ENCODE data around the gene TAS2R46.

DNA sequence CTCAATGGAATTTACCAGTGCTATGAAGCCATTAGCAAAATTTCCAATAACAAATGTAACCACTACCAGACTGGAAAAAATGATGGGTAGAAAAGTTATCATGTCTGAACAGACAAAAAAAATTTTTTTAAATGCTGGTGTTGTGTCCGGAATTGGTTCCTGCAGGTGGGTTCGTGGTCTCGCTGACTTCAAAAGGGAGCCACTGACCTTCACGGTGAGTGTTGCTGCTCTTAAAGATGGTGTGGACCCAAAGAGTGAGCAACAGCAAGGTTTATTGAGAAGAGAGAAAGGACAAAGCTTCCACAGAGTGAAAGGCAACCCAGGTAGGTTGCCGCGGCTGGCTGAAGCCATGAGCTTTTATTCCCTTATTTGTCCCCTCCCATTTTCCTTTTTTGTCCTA, 30.0 kb upstream of the TAS2R46 start, which contains the start of gene TAS2R43:
- TF ChIP-seq, protein P1, sequence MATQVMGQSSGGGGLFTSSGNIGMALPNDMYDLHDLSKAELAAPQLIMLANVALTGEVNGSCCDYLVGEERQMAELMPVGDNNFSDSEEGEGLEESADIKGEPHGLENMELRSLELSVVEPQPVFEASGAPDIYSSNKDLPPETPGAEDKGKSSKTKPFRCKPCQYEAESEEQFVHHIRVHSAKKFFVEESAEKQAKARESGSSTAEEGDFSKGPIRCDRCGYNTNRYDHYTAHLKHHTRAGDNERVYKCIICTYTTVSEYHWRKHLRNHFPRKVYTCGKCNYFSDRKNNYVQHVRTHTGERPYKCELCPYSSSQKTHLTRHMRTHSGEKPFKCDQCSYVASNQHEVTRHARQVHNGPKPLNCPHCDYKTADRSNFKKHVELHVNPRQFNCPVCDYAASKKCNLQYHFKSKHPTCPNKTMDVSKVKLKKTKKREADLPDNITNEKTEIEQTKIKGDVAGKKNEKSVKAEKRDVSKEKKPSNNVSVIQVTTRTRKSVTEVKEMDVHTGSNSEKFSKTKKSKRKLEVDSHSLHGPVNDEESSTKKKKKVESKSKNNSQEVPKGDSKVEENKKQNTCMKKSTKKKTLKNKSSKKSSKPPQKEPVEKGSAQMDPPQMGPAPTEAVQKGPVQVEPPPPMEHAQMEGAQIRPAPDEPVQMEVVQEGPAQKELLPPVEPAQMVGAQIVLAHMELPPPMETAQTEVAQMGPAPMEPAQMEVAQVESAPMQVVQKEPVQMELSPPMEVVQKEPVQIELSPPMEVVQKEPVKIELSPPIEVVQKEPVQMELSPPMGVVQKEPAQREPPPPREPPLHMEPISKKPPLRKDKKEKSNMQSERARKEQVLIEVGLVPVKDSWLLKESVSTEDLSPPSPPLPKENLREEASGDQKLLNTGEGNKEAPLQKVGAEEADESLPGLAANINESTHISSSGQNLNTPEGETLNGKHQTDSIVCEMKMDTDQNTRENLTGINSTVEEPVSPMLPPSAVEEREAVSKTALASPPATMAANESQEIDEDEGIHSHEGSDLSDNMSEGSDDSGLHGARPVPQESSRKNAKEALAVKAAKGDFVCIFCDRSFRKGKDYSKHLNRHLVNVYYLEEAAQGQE (IDR thresholded peaks at IDR 0.05; ENCODE audit: unreplicated experiment), result no peak
- TF ChIP-seq, protein P2, sequence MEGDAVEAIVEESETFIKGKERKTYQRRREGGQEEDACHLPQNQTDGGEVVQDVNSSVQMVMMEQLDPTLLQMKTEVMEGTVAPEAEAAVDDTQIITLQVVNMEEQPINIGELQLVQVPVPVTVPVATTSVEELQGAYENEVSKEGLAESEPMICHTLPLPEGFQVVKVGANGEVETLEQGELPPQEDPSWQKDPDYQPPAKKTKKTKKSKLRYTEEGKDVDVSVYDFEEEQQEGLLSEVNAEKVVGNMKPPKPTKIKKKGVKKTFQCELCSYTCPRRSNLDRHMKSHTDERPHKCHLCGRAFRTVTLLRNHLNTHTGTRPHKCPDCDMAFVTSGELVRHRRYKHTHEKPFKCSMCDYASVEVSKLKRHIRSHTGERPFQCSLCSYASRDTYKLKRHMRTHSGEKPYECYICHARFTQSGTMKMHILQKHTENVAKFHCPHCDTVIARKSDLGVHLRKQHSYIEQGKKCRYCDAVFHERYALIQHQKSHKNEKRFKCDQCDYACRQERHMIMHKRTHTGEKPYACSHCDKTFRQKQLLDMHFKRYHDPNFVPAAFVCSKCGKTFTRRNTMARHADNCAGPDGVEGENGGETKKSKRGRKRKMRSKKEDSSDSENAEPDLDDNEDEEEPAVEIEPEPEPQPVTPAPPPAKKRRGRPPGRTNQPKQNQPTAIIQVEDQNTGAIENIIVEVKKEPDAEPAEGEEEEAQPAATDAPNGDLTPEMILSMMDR (conservative IDR thresholded peaks at IDR 0.05; ENCODE audit: low read depth in 2 of 2), result no peak
- TF ChIP-seq POLR2AphosphoS5 (IDR thresholded peaks at IDR 0.05; ENCODE audit: low read depth) (no peak), EZH2 (IDR thresholded peaks at IDR 0.05; ENCODE audit: low read depth, unreplicated experiment) (no peak), EZH2phosphoT487 (IDR thresholded peaks at IDR 0.05; ENCODE audit: unreplicated experiment) (no peak), ZNF331 (CRISPR knock-in tag; IDR thresholded peaks at IDR 0.05; ENCODE audit: low read depth) (no peak), CREB1 (CRISPR knock-in tag; IDR thresholded peaks at IDR 0.05; ENCODE audit: low read depth) (no peak), STAT1 (IDR thresholded peaks at IDR 0.05; ENCODE audit: unreplicated experiment) (no peak), JUNB (IDR thresholded peaks at IDR 0.05; ENCODE audit: unreplicated experiment) (no peak)
- TF ChIP-seq, protein P3, sequence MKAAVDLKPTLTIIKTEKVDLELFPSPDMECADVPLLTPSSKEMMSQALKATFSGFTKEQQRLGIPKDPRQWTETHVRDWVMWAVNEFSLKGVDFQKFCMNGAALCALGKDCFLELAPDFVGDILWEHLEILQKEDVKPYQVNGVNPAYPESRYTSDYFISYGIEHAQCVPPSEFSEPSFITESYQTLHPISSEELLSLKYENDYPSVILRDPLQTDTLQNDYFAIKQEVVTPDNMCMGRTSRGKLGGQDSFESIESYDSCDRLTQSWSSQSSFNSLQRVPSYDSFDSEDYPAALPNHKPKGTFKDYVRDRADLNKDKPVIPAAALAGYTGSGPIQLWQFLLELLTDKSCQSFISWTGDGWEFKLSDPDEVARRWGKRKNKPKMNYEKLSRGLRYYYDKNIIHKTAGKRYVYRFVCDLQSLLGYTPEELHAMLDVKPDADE (IDR thresholded peaks at IDR 0.05), result no peak
